GM12878 (cell line): Measurements from ENCODE around the gene CARHSP1. TPM values are rescaled to one million over a fixed set of nuclear protein-coding genes. Genes with fewer than 3 reads are reported as not detected.
"Not testable (repeated sequence)": the region's sequence is repeated elsewhere in the genome, so short reads cannot be mapped to it uniquely, and the experiment has no call there.

Experiments
- ATAC-seq: fragments of 200-7000 bp; cut with Tn5 transposase; 3 replicates; pipeline ENCODE4 v1.9.1; 2020; ENCODE audit warnings: mild to moderate bottlenecking, moderate library complexity
- BruUV-seq: library from RNA; stranded (reverse); fragments of 400-500 nt; replicated peaks from 2 replicates; lab custom pipeline; 2021; lab: Mats Ljungman, UMichigan
- CTCF ChIA-PET: fragments of 300-600 bp; sonication (Branson Sonifier 250); formaldehyde crosslinking; extraction: SDS; loops from one replicate; lab custom pipeline; 2021; ENCODE audit warnings: inconsistent platforms; lab: Yijun Ruan, JAX
- POLR2A ChIA-PET: fragments of 350-600 bp; formaldehyde crosslinking; extraction: SDS; loops from one replicate; lab custom pipeline; 2021; ENCODE audit warnings: inconsistent platforms; lab: Charles Lee
- RAD21 ChIA-PET: fragments of 300-600 bp; sonication (Branson Sonifier 250); formaldehyde crosslinking; loops from one replicate; lab custom pipeline; 2023; ENCODE audit warnings: antibody characterized with exemption; ENCODE audit not compliant: unreplicated experiment; lab: Charles Lee
- SMC1A ChIA-PET: fragments of 300-600 bp; sonication (Branson Sonifier 250); formaldehyde crosslinking; loops from one replicate; lab custom pipeline; 2023; ENCODE audit not compliant: unreplicated experiment, uncharacterized antibody; lab: Charles Lee
- DNase-seq: peaks from one replicate; pipeline ENCODE4 v3.0.0-alpha.2; 2011; ENCODE audit warnings: low read depth, low spot score
- FAIRE-seq: peaks from 3 replicates; lab custom pipeline; 2011; peaks lifted over from hg19 to GRCh38; lab: Jason Lieb, UNC
- H2AFZ ChIP-seq: 2 replicates; pipeline ENCODE4 v1.6.0; 2011; ENCODE audit warnings: low read depth, low read length, control low read depth; ENCODE audit not compliant: control insufficient read depth
- H3K27ac ChIP-seq: 2 replicates; pipeline ENCODE4 v1.5.1; 2011; ENCODE audit warnings: control low read depth; ENCODE audit not compliant: control insufficient read depth, insufficient read depth
- H3K27me3 ChIP-seq, 2 experiments: replicated peaks in 1 of 2; 2 replicates each; pipeline versions ENCODE4 v1.6.0 to v1.6.1; 2011; ENCODE audit warnings: low read length in 1 of 2; ENCODE audit not compliant: control insufficient read depth in 2 of 2, insufficient read depth in 2 of 2
- H3K36me3 ChIP-seq, 2 experiments: 2 replicates each; pipeline ENCODE4 v1.5.1; 2011; ENCODE audit warnings: low read length in 1 of 2; ENCODE audit not compliant: control insufficient read depth in 2 of 2, insufficient read depth in 2 of 2
- H3K4me1 ChIP-seq: 2 replicates; pipeline ENCODE4 v1.6.1; 2011; ENCODE audit warnings: mild to moderate bottlenecking, low read length, moderate library complexity, mixed read lengths; ENCODE audit not compliant: control insufficient read depth, insufficient read depth
- H3K4me2 ChIP-seq: 2 replicates; pipeline ENCODE4 v1.6.0; 2011; ENCODE audit warnings: control low read depth; ENCODE audit not compliant: control insufficient read depth, insufficient read depth
- H3K4me3 ChIP-seq: fragments of 200-600 bp; sonication (generic); 2 replicates; pipeline ENCODE4 v1.5.1; 2016
- H3K79me2 ChIP-seq: 2 replicates; pipeline ENCODE4 v1.6.0; 2011; ENCODE audit warnings: low read length; ENCODE audit not compliant: control insufficient read depth, insufficient read depth
- H3K9ac ChIP-seq: 2 replicates; pipeline ENCODE4 v1.8.0; 2011; ENCODE audit warnings: low read length, control low read depth, mixed read lengths; ENCODE audit not compliant: control insufficient read depth, insufficient read depth
- H3K9me3 ChIP-seq: replicated peaks from 3 replicates; pipeline ENCODE4 v1.5.1; 2011; ENCODE audit warnings: mild to moderate bottlenecking, low read length; ENCODE audit not compliant: control insufficient read depth, insufficient read depth
- H4K20me1 ChIP-seq: 2 replicates; pipeline ENCODE4 v1.6.0; 2011; ENCODE audit not compliant: control insufficient read depth, insufficient read depth
- CBX3 ChIP-seq: fragments of 200-600 bp; sonication (generic); IDR thresholded peaks from 2 replicates; pipeline ENCODE4 v1.6.1; 2016; ENCODE audit warnings: low read depth, borderline replicate concordance
- RFX5 ChIP-seq: IDR thresholded peaks from 2 replicates; pipeline ENCODE4 v1.6.1; 2011; ENCODE audit warnings: low read depth, low read length, improper control_type of control experiment
- SMC3 ChIP-seq: IDR thresholded peaks from 2 replicates; pipeline ENCODE4 v1.6.1; 2011; ENCODE audit warnings: low read length, improper control_type of control experiment, borderline replicate concordance
- whole genome bisulfite sequencing: methylation state at CpG from one replicate; pipeline ENCODE4 v1.1.6; 2016; ENCODE audit warnings: low lambda C conversion rate; ENCODE audit not compliant: insufficient replicate concordance, insufficient coverage; ENCODE audit errors: missing lambda C conversion rate; 5-methylcytosine and 5-hydroxymethylcytosine counted together
- in situ Hi-C: fragments of 300-500 bp; cut with MboI; formaldehyde crosslinking; loops from 9 replicates; pipeline ENCODE4 v1.14.3; 2018; ENCODE audit warnings: mixed read lengths
- intact Hi-C: fragments of 100-400 bp; cut with micrococcal nuclease; formaldehyde crosslinking; loops from one replicate; pipeline ENCODE4 v1.14.2; 2022; ENCODE audit not compliant: unreplicated experiment
- polyA plus RNA-seq, 11 experiments: library from polyadenylated mRNA; depleted of rRNA in 4 of 11; unstranded in 6 of 11; stranded (reverse) in 5 of 11; fragments of >200 nt; fragmentation: Nextera tagmentation in 4 of 11; fragmentation: Illumina TruSeq in 1 of 11; extraction: Ambion mirVana in 4 of 11; extraction: Trizol in 1 of 11; gene quantifications; 1 replicate in 1 of 11; 2 replicates in 10 of 11; pipeline versions ENCODE4 v1.2.1 to v1.2.3, GENCODE V29; 2011 to 2016; ENCODE audit warnings: inconsistent platforms in 2 of 11, missing spikeins in 2 of 11, low read depth in 1 of 11
- total RNA-seq, 4 experiments: library from RNA; depleted of rRNA in 3 of 4; stranded (reverse); fragments of >200 nt in 3 of 4; fragmentation: Illumina TruSeq in 1 of 4; extraction: Trizol in 1 of 4; gene quantifications; 2 replicates each; pipeline versions ENCODE4 v1.2.1 to v1.2.3, GENCODE V29; 2013 to 2021

CARHSP1 gene
- total and polyA plus RNA-seq, 10 of the 15 experiments (the other 5 are each of a cell fraction or from before 2014, with no cell fraction given), result 5.5 to 112 (median 67.0) TPM

DNA sequence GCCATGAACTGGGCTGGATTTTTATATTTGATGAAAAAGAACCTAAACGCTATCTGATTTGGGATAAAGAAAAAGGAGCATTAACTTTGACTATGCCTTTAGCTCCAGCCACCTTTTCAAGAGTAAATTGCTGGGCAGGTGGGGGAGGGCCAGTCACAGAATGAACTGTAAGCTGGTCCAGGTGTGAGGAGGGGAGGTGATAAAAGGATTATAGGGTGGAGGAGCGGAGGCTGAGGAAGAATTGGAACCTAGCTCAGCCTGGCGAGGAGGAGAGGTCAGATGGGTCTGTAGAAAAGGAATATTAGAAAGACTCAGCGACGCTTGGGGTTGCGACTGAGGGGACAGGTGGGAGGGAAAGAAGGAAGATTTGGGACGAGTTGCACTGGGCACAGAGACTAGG, 32.0 kb downstream of the CARHSP1 start:
- SMC1A ChIA-PET, H2AFZ ChIP-seq, FAIRE-seq, H3K4me3 ChIP-seq, ATAC-seq, H3K9ac ChIP-seq, BruUV-seq, in situ Hi-C loops, DNase-seq, H3K4me2 ChIP-seq, H4K20me1 ChIP-seq, H3K27me3 ChIP-seq, H3K79me2 ChIP-seq, intact Hi-C loops, H3K4me1 ChIP-seq, H3K9me3 ChIP-seq, H3K36me3 ChIP-seq, RAD21 ChIA-PET, POLR2A ChIA-PET, CTCF ChIA-PET, H3K27ac ChIP-seq: not testable (repeated sequence)
- 89% methylated on average over 6 of the region's 7 CpGs for WGBS

DNA sequence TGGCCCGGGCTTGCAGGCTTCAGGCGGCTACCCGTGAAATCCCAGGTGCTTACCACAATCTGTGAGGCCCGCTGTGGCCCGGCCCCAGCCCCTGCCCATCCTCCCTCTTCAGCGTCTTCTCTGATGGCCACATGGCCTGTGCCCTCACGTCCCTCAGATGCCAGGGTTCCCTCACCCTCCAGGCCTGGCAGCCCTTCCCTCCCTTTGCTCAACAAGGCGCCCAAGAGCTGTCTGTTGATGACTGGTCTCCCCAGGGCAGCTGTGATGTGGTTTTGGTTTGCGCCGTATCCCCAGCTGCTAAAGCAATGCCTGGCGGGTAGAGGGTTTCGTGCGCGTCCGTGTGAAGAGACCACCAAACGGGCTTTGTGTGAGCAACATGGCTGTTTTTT, 36.1 kb downstream of the CARHSP1 start:
- H4K20me1 ChIP-seq, result no peaks in the 10 kb centered on the region
- H3K79me2 ChIP-seq, result peaks cover 2% of the 10 kb centered on the region; the same call in 1 of the 2 replicates
- FAIRE-seq, result no peak
- H3K9ac ChIP-seq, result no peak overlapping the region
- POLR2A ChIA-PET, result no interaction called here
- DNase-seq, result no peak
- H3K9me3 ChIP-seq, result no peaks in the 10 kb centered on the region
- no peaks in the 10 kb centered on the region for H3K4me1 ChIP-seq
- no TSS peak for BruUV-seq
- no peak for TF ChIP-seq CBX3
- TF ChIP-seq SMC3, result no peak
- TF ChIP-seq RFX5, result no peak
- TF ChIP-seq, all 136 proteins: peak for 0
- CTCF ChIA-PET, result no interaction called here
- 83% methylated on average over 16 of the region's 16 CpGs for WGBS
- SMC1A ChIA-PET, result no interaction called here
- RAD21 ChIA-PET, result no interaction called here
- Histone ChIP-seq H3K4me2 (no peak overlapping the region), H3K4me3 (no peak overlapping the region), H3K27me3 (no peaks in the 10 kb centered on the region), H3K27ac (no peak overlapping the region), H3K36me3 (peaks cover 16 to 32% of the 10 kb centered on the region in 2 experiments), H2AFZ (no peak overlapping the region)
- intact Hi-C loops (no loop called here), in situ Hi-C loops (no loop called here)
- no peak for ATAC-seq
